Transverse colon (tissue), 4 donors: ENCODE data around the gene RBM4B. TPM values are rescaled to one million over a fixed set of nuclear protein-coding genes. Genes with fewer than 3 reads are reported as not detected.
"Not testable (repeated sequence)": the region's sequence is repeated elsewhere in the genome, so short reads cannot be mapped to it uniquely, and the experiment has no call there.

Experiments
- DNase-seq: peaks from one replicate; pipeline ENCODE4 v3.0.0-alpha.2; 2019
- H3K27ac ChIP-seq, 4 donors: fragments of 200-600 bp; sonication (generic); 2 replicates each; pipeline ENCODE4 v1.5.1; 2016 to 2018; ENCODE audit warnings: inconsistent platforms in 4 of 4
- H3K27me3 ChIP-seq: fragments of 200-600 bp; sonication (generic); 2 replicates; pipeline ENCODE4 v1.5.1; 2017; ENCODE audit warnings: inconsistent platforms
- H3K36me3 ChIP-seq, 4 donors: fragments of 200-600 bp; sonication (generic); 2 replicates each; pipeline ENCODE4 v1.5.1; 2017 to 2019; ENCODE audit warnings: inconsistent platforms in 4 of 4
- H3K4me1 ChIP-seq, 4 donors: fragments of 200-600 bp; sonication (generic); 2 replicates each; pipeline ENCODE4 v1.5.1; 2017 to 2020; ENCODE audit warnings: inconsistent platforms in 4 of 4
- H3K4me3 ChIP-seq, 4 donors: fragments of 200-600 bp; sonication (generic); 1 replicate in 1 of 4; 2 replicates in 3 of 4; pipeline versions ENCODE4 v1.5.1 to v1.6.1; 2017 to 2019; ENCODE audit warnings: inconsistent platforms in 4 of 4
- H3K9me3 ChIP-seq, 2 donors: fragments of 200-600 bp; sonication (generic); 2 replicates each; pipeline ENCODE4 v1.5.1; 2017 to 2019; ENCODE audit warnings: inconsistent platforms in 2 of 2
- EP300 ChIP-seq: sonication (generic); formaldehyde crosslinking; IDR thresholded peaks from one replicate; pipeline ENCODE4 v1.6.1; 2017; ENCODE audit warnings: antibody characterized with exemption, low read depth
- POLR2A ChIP-seq: fragments of 450-650 bp; IDR thresholded peaks from one replicate; pipeline ENCODE4 v1.6.1; 2016; ENCODE audit warnings: antibody characterized with exemption, mild to moderate bottlenecking, moderate library complexity
- POLR2AphosphoS5 ChIP-seq, 3 donors: sonication (generic); formaldehyde crosslinking; IDR thresholded peaks; one replicate each; pipeline ENCODE4 v1.6.1; 2016; ENCODE audit warnings: antibody characterized with exemption in 3 of 3
- WGBS, 2 donors: methylation state at CpG; one replicate each; pipeline ENCODE4 v1.1.5; 2018; ENCODE audit warnings: low coverage in 1 of 2; 5-methylcytosine and 5-hydroxymethylcytosine counted together
- in situ Hi-C, 4 donors: fragments of 200-750 bp; cut with MboI; loops; one replicate each; pipeline versions ENCODE4 v1.15.0 to v1.15.1; 2017; ENCODE audit warnings: low sequenced_read_pairs in 3 of 4, low pct_ligation_motif_present in 1 of 4, low pct_unique_long_range_greater_than_20kb in 1 of 4
- intact Hi-C: fragments of 100-400 bp; cut with DNase I; formaldehyde crosslinking; loops from one replicate; pipeline ENCODE4 v1.15.1; 2023; ENCODE audit warnings: low total_unique reads
- total RNA-seq, 4 donors: library from RNA; depleted of rRNA; stranded (reverse); fragments of >200 nt; gene quantifications; one replicate each; pipeline ENCODE4 v1.1.0, GENCODE V29; 2016
- TF ChIP-seq, protein P1 (sequence below), 5 experiments: fragments of 200-600 bp in 3 of 5; fragments of 450-650 bp in 2 of 5; sonication (generic) in 3 of 5; IDR thresholded peaks; 1 replicate in 2 of 5; 2 replicates in 3 of 5; pipeline ENCODE4 v1.5.1; 2016 to 2017; ENCODE audit warnings: antibody characterized with exemption in 5 of 5, inconsistent platforms in 3 of 5, mild to moderate bottlenecking in 2 of 5, moderate library complexity in 1 of 5

The RBM4B gene
- total RNA-seq, 4 donors from 2014 or later, result 14.2 to 22.1 (median 15.5) TPM

DNA sequence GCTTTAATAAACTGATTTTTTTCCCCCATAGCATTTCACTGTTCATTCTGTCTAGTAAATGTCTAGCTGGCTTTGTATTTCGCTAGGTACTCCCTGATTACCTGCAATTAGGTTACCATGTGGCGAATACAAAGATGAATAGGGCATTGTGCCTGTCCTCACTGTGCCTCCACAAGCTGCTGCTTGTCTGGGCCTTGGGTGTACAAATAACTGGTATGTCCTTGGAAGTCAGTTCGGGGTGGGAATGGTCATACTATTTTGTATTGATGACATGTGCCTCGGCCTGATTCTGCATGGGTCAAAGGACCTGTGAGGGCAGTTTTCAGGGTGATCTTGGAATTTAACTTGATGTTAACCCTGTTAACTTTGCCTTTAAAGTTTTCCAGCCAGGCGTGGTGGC, 27.8 kb downstream of the RBM4B start:
- Histone ChIP-seq H3K9me3 (no peaks in the 10 kb centered on the region), H3K27ac (no peak overlapping the region), H3K4me1 (peaks cover 7 to 25% (median 9%) of the 10 kb centered on the region in 4 donors), H3K27me3 (no peaks in the 10 kb centered on the region), H3K36me3 (peaks cover 0 to 51% (median 9%) of the 10 kb centered on the region in 4 donors), H3K4me3 (no peak overlapping the region)
- in situ Hi-C loops (no loop called here), intact Hi-C loops (no loop called here)
- WGBS, 2 donors, result 98 to 100% methylated on average over 1 to 5 of the region's 5 CpGs
- TF ChIP-seq POLR2AphosphoS5 (IDR thresholded peaks at IDR 0.05) (no peak), POLR2A (no peak), EP300 (no peak)
- TF ChIP-seq, protein P1, sequence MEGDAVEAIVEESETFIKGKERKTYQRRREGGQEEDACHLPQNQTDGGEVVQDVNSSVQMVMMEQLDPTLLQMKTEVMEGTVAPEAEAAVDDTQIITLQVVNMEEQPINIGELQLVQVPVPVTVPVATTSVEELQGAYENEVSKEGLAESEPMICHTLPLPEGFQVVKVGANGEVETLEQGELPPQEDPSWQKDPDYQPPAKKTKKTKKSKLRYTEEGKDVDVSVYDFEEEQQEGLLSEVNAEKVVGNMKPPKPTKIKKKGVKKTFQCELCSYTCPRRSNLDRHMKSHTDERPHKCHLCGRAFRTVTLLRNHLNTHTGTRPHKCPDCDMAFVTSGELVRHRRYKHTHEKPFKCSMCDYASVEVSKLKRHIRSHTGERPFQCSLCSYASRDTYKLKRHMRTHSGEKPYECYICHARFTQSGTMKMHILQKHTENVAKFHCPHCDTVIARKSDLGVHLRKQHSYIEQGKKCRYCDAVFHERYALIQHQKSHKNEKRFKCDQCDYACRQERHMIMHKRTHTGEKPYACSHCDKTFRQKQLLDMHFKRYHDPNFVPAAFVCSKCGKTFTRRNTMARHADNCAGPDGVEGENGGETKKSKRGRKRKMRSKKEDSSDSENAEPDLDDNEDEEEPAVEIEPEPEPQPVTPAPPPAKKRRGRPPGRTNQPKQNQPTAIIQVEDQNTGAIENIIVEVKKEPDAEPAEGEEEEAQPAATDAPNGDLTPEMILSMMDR (IDR thresholded peaks at IDR 0.05), result no peak
- DNase-seq, result no peak

DNA sequence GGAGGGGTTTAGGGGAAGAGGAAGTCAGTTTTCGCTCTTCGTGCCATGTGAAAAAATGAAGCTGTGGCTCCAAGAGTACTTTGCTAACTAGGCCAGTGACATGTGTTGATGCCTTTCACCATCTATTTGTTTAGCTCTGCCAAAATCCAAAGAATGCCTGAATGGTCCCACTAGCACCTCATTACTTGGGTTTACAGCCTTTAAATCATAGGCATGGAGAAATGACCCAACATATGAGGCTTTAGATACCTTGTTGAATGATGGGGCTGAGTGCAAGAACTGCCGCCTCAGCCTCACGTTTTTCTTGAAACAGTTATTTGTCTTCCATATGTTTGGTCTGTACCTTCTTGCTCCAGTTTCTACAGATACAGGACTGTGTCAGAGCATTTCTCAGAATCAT, 30.9 kb downstream of the RBM4B start:
- H3K4me3 ChIP-seq, result no peak overlapping the region
- in situ Hi-C loops (no loop called here), intact Hi-C loops (no loop called here)
- TF ChIP-seq POLR2AphosphoS5 (IDR thresholded peaks at IDR 0.05), result no peak
- TF ChIP-seq, protein P1 (IDR thresholded peaks at IDR 0.05), result no peak
- no peak for TF ChIP-seq EP300
- no peak for TF ChIP-seq POLR2A
- H3K36me3 ChIP-seq, result peaks cover 0 to 66% (median 20%) of the 10 kb centered on the region in 4 donors
- no peak for DNase-seq
- H3K27me3 ChIP-seq, result no peaks in the 10 kb centered on the region
- no peak overlapping the region for H3K27ac ChIP-seq
- H3K9me3 ChIP-seq, result no peaks in the 10 kb centered on the region
- WGBS, 2 donors, result 65 to 84% methylated on average over 2 to 4 of the region's 4 CpGs
- H3K4me1 ChIP-seq, result peaks cover 19 to 56% (median 32%) of the 10 kb centered on the region in 4 donors

DNA sequence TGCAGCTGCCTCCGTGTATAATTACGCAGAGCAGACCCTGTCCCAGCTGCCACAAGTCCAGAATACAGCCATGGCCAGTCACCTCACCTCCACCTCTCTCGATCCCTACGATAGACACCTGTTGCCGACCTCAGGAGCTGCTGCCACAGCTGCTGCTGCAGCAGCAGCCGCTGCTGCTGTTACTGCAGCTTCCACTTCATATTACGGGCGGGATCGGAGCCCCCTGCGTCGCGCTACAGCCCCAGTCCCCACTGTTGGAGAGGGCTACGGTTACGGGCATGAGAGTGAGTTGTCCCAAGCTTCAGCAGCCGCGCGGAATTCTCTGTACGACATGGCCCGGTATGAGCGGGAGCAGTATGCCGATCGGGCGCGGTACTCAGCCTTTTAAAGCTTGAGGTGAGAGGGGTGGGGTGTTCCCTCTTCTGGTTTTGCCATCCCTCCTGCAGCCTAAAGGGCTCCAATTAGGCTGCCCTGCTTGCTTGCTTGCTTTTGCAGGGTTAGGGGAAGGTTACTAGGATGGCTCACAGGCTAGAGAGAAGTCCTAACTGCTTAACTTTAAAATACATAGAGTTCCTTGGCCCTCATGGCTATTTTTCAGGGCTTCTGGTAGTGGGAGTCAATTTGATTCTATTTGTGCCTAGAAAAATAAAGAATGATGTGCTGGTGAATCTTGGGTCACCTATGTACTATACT, 33.8 kb downstream of the RBM4B start:
- peaks cover 38 to 81% (median 56%) of the 10 kb centered on the region in 4 donors for H3K4me1 ChIP-seq

DNA sequence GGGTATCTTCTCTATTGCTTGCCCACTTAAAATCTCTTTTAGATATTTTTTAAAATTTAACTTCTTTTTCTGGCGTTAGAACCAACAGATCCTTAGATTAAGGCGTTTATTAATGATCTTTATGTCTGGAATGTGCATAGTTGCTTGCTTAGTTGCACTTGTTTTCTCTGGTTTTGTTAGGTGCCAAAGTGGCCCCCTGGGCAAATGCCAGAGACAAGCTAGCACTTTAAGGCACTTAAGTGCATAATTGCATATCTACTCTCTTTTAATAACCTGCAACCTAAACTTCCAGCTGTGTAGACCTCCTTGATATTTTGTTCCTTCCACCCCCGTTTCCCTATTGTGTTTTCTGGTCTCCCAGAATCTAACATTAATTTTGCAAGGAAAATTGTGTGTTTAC, 35.9 kb downstream of the RBM4B start:
- Histone ChIP-seq H3K4me3 (peak overlapping the region in 2 of 4 donors; percentile 0 to 88), H3K36me3 (peaks cover 0 to 53% (median 22%) of the 10 kb centered on the region in 4 donors), H3K27ac (peak overlapping the region in 3 of 4 donors; percentile 19 to 94 (median 93)), H3K27me3 (no peaks in the 10 kb centered on the region), H3K9me3 (no peaks in the 10 kb centered on the region), H3K4me1 (peaks cover 38 to 88% (median 65%) of the 10 kb centered on the region in 4 donors)
- WGBS, 2 donors, result 25 to 28% methylated on average over 3 of the region's 3 CpGs
- DNase-seq, result no peak
- TF ChIP-seq POLR2AphosphoS5 (IDR thresholded peaks at IDR 0.05), result no peak
- no peak for TF ChIP-seq EP300
- no peak for TF ChIP-seq POLR2A
- TF ChIP-seq, protein P1 (IDR thresholded peaks at IDR 0.05), result no peak
- intact Hi-C loops, result no loop called here
- in situ Hi-C loops, result no loop called here

More for the DNA sequence above, 33.8 kb downstream of the RBM4B start:
- peaks cover 0 to 71% (median 23%) of the 10 kb centered on the region in 4 donors for H3K36me3 ChIP-seq
- H3K27ac ChIP-seq, result no peak overlapping the region
- TF ChIP-seq EP300 (no peak), POLR2A (no peak), POLR2AphosphoS5 (IDR thresholded peaks at IDR 0.05) (no peak)
- TF ChIP-seq, protein P1 (IDR thresholded peaks at IDR 0.05), result no peak
- no peak for DNase-seq
- H3K9me3 ChIP-seq, result no peaks in the 10 kb centered on the region
- H3K27me3 ChIP-seq, result no peaks in the 10 kb centered on the region
- intact Hi-C loops (no loop called here), in situ Hi-C loops (no loop called here)
- H3K4me3 ChIP-seq, result no peak overlapping the region
- WGBS, 2 donors, result 95% methylated on average over 24 of the region's 24 CpGs; no CpG with 5 or more reads in 1 of the 2 donors

DNA sequence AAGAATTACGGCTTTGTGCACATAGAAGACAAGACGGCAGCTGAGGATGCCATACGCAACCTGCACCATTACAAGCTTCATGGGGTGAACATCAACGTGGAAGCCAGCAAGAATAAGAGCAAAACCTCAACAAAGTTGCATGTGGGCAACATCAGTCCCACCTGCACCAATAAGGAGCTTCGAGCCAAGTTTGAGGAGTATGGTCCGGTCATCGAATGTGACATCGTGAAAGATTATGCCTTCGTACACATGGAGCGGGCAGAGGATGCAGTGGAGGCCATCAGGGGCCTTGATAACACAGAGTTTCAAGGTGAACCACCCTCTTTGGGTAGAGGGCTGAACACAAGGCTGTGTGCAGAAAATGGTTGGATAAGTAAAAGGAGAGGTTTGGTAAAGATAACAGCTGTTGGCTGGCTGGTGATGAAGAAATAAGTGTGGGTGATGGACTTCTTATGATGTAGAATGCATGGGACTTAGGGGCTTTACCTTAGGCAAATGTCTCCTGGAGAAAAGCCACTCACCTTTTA, 37.8 kb downstream of the RBM4B start:
- H3K36me3 ChIP-seq, result peaks cover 0 to 34% (median 15%) of the 10 kb centered on the region in 4 donors
- H3K27me3 ChIP-seq, H3K9me3 ChIP-seq, DNase-seq, in situ Hi-C loops: not testable (repeated sequence)
- H3K4me3 ChIP-seq, result peak overlapping the region in 2 of 4 donors; percentile 67 to 88
- H3K27ac ChIP-seq, result peak overlapping the region; percentile 90 to 94 (median 92)
- intact Hi-C loops, result loop anchor here (10.0 kb wide), 1 partner anchor 635 kb away; no protein-coding TSS in a partner anchor
- peaks cover 31 to 72% (median 56%) of the 10 kb centered on the region in 4 donors for H3K4me1 ChIP-seq
- 63 to 88% methylated on average over 3 to 10 of the region's 10 CpGs for WGBS, 2 donors
